Caco-2 (cell line): ENCODE data around the gene MS4A18. TPM values are rescaled to one million over a fixed set of nuclear protein-coding genes. Genes with fewer than 3 reads are reported as not detected.

Experiments used
- BruUV-seq: library from RNA; stranded (reverse); fragments of 400-500 nt; replicated peaks from 2 replicates; lab custom pipeline; 2021; lab: Mats Ljungman, UMichigan
- CTCF ChIA-PET: fragments of 300-600 bp; sonication (Branson Sonifier 250); formaldehyde crosslinking; loops from one replicate; lab custom pipeline; 2022; ENCODE audit warnings: antibody characterized with exemption; lab: Charles Lee
- POLR2A ChIA-PET: fragments of 300-600 bp; sonication (Branson Sonifier 250); formaldehyde crosslinking; loops from one replicate; lab custom pipeline; 2022; ENCODE audit warnings: antibody characterized with exemption; lab: Charles Lee
- DNase-seq, 2 experiments: peaks; one replicate each; pipeline versions ENCODE4 v3.0.0 to v3.0.0-alpha.2; 2020 to 2022
- H3K27me3 ChIP-seq: replicated peaks from 2 replicates; pipeline ENCODE4 v1.6.0; 2011; ENCODE audit warnings: low read length; ENCODE audit not compliant: control insufficient read depth, insufficient read depth
- H3K36me3 ChIP-seq: 2 replicates; pipeline ENCODE4 v1.5.1; 2011; ENCODE audit warnings: low read length; ENCODE audit not compliant: control insufficient read depth, insufficient read depth
- H3K4me1 ChIP-seq: fragments of 250-450 bp; sonication (Bioruptor Pico); 2 replicates; pipeline ENCODE4 v1.5.1; 2020; ENCODE audit warnings: mild to moderate bottlenecking
- H3K4me3 ChIP-seq: 2 replicates; pipeline ENCODE4 v1.5.1; 2011; ENCODE audit warnings: low read depth, mild to moderate bottlenecking, control low read depth, low read length
- H3K9me3 ChIP-seq: fragments of 250-450 bp; sonication (Bioruptor Pico); 2 replicates; pipeline ENCODE4 v1.5.1; 2020; ENCODE audit warnings: mild to moderate bottlenecking, moderate library complexity
- H3K27ac Mint-ChIP-seq: one replicate; pipeline ENCODE4 v1.8.0; 2022; ENCODE audit warnings: mixed read lengths; ENCODE audit not compliant: unreplicated experiment
- H3K27me3 Mint-ChIP-seq: one replicate; pipeline ENCODE4 v1.8.0; 2022; ENCODE audit warnings: mixed read lengths; ENCODE audit not compliant: insufficient read depth, unreplicated experiment
- H3K36me3 Mint-ChIP-seq: one replicate; pipeline ENCODE4 v1.8.0; 2022; ENCODE audit warnings: mild to moderate bottlenecking, mixed read lengths; ENCODE audit not compliant: insufficient read depth, unreplicated experiment
- H3K4me1 Mint-ChIP-seq: one replicate; pipeline ENCODE4 v1.8.0; 2022; ENCODE audit warnings: low read depth, mixed read lengths; ENCODE audit not compliant: unreplicated experiment
- H3K4me3 Mint-ChIP-seq: one replicate; pipeline ENCODE4 v1.8.0; 2022; ENCODE audit warnings: mild to moderate bottlenecking, moderate library complexity, mixed read lengths; ENCODE audit not compliant: unreplicated experiment
- H3K9me3 Mint-ChIP-seq: one replicate; pipeline ENCODE4 v1.8.0; 2022; ENCODE audit warnings: mixed read lengths; ENCODE audit not compliant: unreplicated experiment
- CTCF ChIP-seq, 2 experiments: fragments of 200-600 bp in 1 of 2; IDR thresholded peaks; 1 replicate in 1 of 2; 2 replicates in 1 of 2; pipeline versions ENCODE4 v1.5.1 to v1.8.0; 2011 to 2022; ENCODE audit warnings: antibody characterized with exemption in 1 of 2, control low read depth in 1 of 2, inconsistent platforms in 1 of 2, low read depth in 1 of 2, low read length in 1 of 2, mild to moderate bottlenecking in 1 of 2, moderate library complexity in 1 of 2; ENCODE audit not compliant: insufficient read depth in 1 of 2, severe bottlenecking in 1 of 2, unreplicated experiment in 1 of 2
- intact Hi-C: fragments of 100-400 bp; cut with micrococcal nuclease; formaldehyde crosslinking; loops from one replicate; pipeline ENCODE4 v1.10.0; 2022; ENCODE audit not compliant: unreplicated experiment
- total RNA-seq: library from RNA; stranded (reverse); gene quantifications from 2 replicates; pipeline ENCODE4 v1.2.3, GENCODE V29; 2022

The MS4A18 gene
- total RNA-seq, 1 experiment from 2014 or later: not detected

GRCh38 chr11:60717956-60718355 lies 6.6 kb upstream of the MS4A18 start:
- H3K27me3 ChIP-seq: no peaks in the 10 kb centered on the region
- DNase-seq: no peak
- H3K27me3 Mint-ChIP-seq: no peaks in the 10 kb centered on the region
- no peak overlapping the region for H3K27ac Mint-ChIP-seq
- TF ChIP-seq CTCF (IDR thresholded peaks at IDR 0.05; ENCODE audit: insufficient read depth in 1 of 2, low read depth in 1 of 2, low read length in 1 of 2, severe bottlenecking in 1 of 2, unreplicated experiment in 1 of 2): no peak
- H3K36me3 Mint-ChIP-seq: peaks cover 6% of the 10 kb centered on the region
- peaks cover 27% of the 10 kb centered on the region for H3K9me3 ChIP-seq
- no peak overlapping the region for H3K4me3 ChIP-seq
- POLR2A ChIA-PET: no interaction called here
- intact Hi-C loops: no loop called here
- H3K36me3 ChIP-seq: no peaks in the 10 kb centered on the region
- peaks cover 12% of the 10 kb centered on the region for H3K9me3 Mint-ChIP-seq
- H3K4me3 Mint-ChIP-seq: no peak overlapping the region
- peaks cover 14% of the 10 kb centered on the region for H3K4me1 ChIP-seq
- peaks cover 13% of the 10 kb centered on the region for H3K4me1 Mint-ChIP-seq
- CTCF ChIA-PET: no interaction called here
- no TSS peak for BruUV-seq

- Histone ChIP-seq H3K36me3 (no peaks in the 10 kb centered on the region), H3K4me3 (no peak overlapping the region), H3K9me3 (peaks cover 23% of the 10 kb centered on the region), H3K27me3 (no peaks in the 10 kb centered on the region), H3K4me1 (peaks cover 10% of the 10 kb centered on the region)
- ChIA-PET CTCF (no interaction called here), POLR2A (no interaction called here)
- no peak for DNase-seq
- BruUV-seq: no TSS peak
- Mint-ChIP-seq H3K9me3 (peaks cover 12% of the 10 kb centered on the region), H3K4me3 (no peak overlapping the region), H3K36me3 (no peaks in the 10 kb centered on the region), H3K27me3 (no peaks in the 10 kb centered on the region), H3K27ac (no peak overlapping the region), H3K4me1 (peaks cover 7% of the 10 kb centered on the region)
- TF ChIP-seq CTCF (IDR thresholded peaks at IDR 0.05; ENCODE audit: insufficient read depth in 1 of 2, low read depth in 1 of 2, low read length in 1 of 2, severe bottlenecking in 1 of 2, unreplicated experiment in 1 of 2): no peak
- intact Hi-C loops: loop anchor here (1.0 kb wide), 1 partner anchor 7 kb away; no protein-coding TSS in a partner anchor
These were observed 5.8 kb upstream of the MS4A18 start for GRCh38 chr11:60718524-60719316.

GRCh38 chr11:60719391-60719790 lies 5.1 kb upstream of the MS4A18 start:
- Mint-ChIP-seq H3K9me3 (peaks cover 12% of the 10 kb centered on the region), H3K4me1 (peaks cover 5% of the 10 kb centered on the region), H3K27me3 (no peaks in the 10 kb centered on the region), H3K4me3 (no peak overlapping the region), H3K27ac (no peak overlapping the region), H3K36me3 (no peaks in the 10 kb centered on the region)
- no peak overlapping the region for H3K4me3 ChIP-seq
- H3K9me3 ChIP-seq: peaks cover 23% of the 10 kb centered on the region
- H3K36me3 ChIP-seq: no peaks in the 10 kb centered on the region
- H3K27me3 ChIP-seq: no peaks in the 10 kb centered on the region
- TF ChIP-seq CTCF (IDR thresholded peaks at IDR 0.05; ENCODE audit: insufficient read depth in 1 of 2, low read depth in 1 of 2, low read length in 1 of 2, severe bottlenecking in 1 of 2, unreplicated experiment in 1 of 2): no peak
- peaks cover 4% of the 10 kb centered on the region for H3K4me1 ChIP-seq
- ChIA-PET CTCF (no interaction called here), POLR2A (no interaction called here)
- BruUV-seq: no TSS peak
- no peak for DNase-seq
- intact Hi-C loops: loop anchor here (1.0 kb wide), 1 partner anchor 8 kb away; no protein-coding TSS in a partner anchor
